GM12892 (cell line): ENCODE results near the gene ACTR6.
A peak's percentile ranks its signal among the peaks of the same experiment; 100 is the strongest.
"Not testable (repeated sequence)": the region's sequence is repeated elsewhere in the genome, so short reads cannot be mapped to it uniquely, and the experiment has no call there.

Source experiments
- DNase-seq: peaks from one replicate; pipeline ENCODE4 v3.0.0; 2011; ENCODE audit not compliant: insufficient read length
- FAIRE-seq: peaks from 2 replicates; lab custom pipeline; 2011; peaks lifted over from hg19 to GRCh38; lab: Jason Lieb, UNC
- POLR2A ChIP-seq: IDR thresholded peaks from 2 replicates; pipeline ENCODE4 v1.6.1; 2011; ENCODE audit warnings: low read depth, low read length, control low read depth
- POLR2AphosphoS5 ChIP-seq: IDR thresholded peaks from 2 replicates; pipeline ENCODE4 v1.6.1; 2011; ENCODE audit warnings: low read depth, low read length, control low read depth
- TAF1 ChIP-seq: IDR thresholded peaks from 2 replicates; pipeline ENCODE4 v1.6.1; 2011; ENCODE audit warnings: low read depth, mild to moderate bottlenecking, control low read depth, low read length, borderline replicate concordance

ACTR6 gene

DNA sequence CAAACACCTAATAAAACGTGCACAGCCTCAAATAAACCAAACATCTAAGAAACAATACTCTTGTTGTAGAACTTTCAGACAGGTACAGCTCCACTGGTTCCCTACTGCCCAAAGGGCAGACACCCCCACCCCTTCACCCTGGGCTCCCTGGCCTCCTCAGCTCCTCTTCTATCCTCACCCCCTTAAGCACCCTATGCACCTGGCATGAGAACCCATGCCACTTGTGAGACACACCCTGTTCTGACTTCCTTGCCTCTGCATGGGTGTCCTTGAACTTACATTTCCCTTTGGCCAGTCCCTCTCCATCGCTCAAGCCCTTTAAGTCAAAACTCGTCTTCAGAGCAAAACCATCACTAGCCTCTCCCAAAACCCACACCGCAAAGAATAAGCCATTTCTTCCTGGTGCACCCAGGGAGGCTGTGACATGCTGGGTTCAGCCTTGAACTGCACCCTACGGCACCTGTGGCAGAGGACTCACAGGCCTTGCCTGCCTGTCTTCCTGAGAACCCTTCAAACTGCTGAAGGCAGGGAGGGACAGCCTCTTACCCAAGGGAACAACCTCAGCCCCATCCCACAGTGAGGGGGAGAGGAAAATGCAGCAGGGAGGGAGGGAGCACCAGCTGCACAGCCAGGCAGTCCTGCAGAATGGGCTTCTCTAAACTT lies 12.6 kb upstream of the ACTR6 start:
- TF ChIP-seq TAF1 (no peak), POLR2A (no peak), POLR2AphosphoS5 (no peak)
- DNase-seq (no peak), FAIRE-seq (no peak)

DNA sequence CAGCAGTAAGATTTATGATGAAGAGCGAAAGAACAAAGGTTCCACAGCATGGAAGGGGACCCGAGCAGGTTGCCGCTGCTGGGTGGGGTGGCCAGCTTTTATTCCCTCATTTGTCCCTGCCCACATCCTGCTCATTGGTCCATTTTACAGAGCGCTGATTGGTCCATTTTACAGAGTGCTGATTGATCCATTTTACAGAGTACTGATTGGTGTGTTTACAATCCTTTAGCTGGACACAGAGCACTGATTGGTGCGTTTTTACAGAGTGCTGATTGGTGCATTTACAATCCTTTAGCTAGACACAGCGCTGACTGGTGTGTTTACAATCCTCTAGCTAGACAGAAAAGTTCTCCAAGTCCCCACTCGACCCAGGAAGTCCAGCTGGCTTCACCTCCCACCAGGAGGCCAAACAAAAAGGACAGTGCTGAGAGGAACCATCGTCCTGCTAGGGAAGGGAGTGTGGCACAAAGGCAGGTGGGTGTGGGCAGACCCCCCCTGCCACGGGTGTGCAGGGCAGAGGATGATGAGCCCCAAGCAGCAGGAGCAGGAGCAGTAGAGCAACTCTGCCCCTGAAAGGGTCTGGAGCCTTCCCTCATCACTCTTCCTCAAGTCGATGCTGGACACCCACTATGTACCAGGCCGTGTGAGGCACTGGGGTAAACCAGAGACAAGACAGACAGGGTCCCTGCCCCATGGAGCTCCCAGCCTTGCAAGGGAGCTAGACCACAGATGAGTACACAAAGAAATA lies 11.6 kb upstream of the ACTR6 start:
- FAIRE-seq, DNase-seq: not testable (repeated sequence)

DNA sequence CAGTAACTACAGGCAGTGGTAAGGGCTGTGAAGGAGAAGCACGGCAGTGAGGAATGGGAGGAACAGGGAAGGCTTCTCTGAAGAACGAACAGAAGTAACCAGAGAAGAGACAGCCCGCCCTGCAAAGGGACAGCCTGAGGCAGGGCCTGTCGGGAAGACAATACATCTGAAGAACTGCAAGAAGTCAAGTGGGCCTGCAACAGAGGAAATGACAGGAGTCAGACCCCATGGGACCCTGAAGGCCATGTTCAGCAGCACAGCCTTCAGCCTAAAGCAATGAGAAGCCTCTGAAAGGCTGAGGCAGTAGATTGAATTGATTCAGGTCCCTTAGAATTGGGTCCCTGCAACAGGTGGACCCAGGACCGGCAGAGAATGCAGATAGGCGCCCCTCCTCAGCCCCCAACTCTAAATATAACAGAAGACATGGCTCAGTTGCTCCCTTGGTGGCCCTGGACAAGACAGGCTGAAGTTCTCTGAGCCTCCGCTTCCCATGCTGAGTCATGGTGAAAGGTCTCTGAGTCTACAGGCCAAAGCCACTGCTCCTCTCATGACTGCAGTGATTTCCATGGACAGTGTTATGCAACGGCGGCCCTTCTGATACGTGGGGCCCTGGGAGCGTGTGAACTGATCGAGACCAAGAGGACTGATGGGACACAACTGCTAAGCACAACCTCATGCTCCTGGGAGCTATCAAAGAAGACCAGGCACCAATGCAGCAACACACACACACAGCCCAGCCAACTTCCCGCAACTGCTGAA lies 10.8 kb upstream of the ACTR6 start:
- TF ChIP-seq TAF1 (no peak), POLR2A (no peak), POLR2AphosphoS5 (no peak)
- DNase-seq (no peak), FAIRE-seq (no peak)

DNA sequence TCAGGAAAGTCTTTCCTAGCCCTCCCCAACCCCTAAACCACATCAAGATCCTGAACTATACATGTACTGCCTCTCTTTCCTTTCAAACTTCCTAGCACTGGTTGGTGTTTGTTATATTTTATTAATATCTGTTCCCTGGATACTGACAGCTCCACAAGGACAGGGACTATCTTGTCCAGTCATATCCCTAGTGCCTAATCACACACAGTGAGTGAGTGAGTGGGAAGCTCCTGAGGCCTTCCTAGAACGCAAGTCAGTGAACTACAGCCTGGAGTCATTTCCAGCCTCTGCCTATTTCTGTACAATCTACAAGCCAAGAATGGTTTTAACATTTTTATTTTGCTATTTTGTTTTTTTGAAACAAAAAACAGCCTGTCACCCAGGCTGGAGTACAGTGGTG lies 7.5 kb upstream of the ACTR6 start:
- DNase-seq (no peak), FAIRE-seq (no peak)
- no peak for TF ChIP-seq POLR2AphosphoS5

DNA sequence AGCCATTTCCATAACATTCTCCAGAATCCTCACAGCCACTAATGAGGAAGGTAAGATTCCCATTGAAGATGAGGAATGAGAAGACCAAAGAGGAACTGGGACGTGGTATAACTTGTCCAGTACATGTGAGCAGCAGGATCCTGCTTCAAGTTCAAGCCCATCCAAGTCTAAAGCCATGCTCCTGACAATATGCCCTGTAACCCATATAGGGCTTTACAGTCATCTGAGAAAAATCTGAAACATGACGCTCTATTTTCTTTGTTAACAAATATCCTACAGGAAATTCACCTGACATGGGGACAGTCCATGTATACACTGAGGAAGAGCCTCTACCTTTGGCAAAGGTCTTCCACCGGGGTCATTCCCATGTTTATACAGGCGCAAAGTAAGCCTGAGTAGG lies 3.1 kb upstream of the ACTR6 start:
- no peak for FAIRE-seq
- no peak for DNase-seq
- TF ChIP-seq TAF1 (no peak), POLR2AphosphoS5 (no peak), POLR2A (no peak)

DNA sequence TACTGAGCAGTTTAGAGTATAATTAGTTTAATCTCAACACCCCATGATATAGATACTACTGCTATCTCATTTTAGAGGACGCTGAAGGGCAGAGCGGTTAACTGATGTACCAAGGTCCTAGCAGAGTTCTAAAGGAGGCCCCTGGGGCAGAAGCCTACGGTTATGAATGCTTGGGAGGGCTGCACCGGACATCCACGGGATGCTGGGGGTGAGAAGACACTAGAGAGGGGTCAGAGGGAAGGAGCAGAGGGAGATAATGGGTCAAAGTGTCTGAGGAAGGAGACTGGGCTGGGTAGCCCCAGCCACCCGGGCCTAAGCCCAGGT lies 1.6 kb upstream of the ACTR6 start:
- FAIRE-seq, result no peak
- no peak for TF ChIP-seq POLR2AphosphoS5
- no peak for TF ChIP-seq TAF1
- TF ChIP-seq POLR2A, result no peak
- peak; percentile 7 for DNase-seq

DNA sequence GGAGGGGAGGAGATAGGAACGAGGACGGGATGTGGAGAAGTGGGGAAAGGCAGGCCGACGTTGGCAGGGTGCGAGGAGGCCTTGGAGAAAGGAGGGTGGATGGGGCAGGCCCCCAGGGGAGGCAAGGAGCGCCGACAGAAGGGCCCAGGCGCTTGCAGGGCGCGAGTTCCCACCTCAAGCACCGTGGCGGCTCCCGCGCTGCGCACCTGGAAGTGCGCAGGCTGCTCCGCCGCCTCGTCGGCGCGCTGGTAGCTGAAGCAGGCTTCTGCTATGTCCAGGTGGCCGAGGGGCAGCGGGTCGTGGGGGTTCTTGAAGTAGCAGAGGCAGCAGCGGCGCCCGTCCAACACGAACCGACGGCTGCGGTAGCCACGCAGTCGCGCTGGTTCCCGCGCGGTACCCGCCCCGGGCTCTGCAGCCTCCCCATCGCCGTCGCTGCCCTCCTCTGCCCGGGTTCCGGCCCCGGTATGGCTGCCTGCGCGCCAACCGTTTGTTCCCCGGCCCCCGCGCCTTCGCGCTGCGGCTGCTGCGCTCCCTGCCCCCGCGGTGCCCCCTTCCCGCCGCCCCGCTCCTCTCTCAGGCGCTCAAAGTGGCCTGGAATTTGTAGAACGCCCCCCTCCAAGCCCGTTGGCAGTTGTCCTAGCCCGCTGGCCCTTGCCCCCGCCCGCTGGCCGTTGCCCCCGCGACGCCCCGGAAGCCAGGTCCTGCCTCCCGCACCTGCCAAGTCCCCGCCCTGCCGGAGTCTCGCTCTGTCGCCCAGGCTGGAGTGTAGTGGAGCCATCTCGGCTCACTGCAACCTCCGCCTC lies 1.1 kb upstream of the ACTR6 start:
- TF ChIP-seq TAF1 (no peak), POLR2A (no peak), POLR2AphosphoS5 (no peak)
- FAIRE-seq (peak; percentile 38), DNase-seq (peak; percentile 71)

DNA sequence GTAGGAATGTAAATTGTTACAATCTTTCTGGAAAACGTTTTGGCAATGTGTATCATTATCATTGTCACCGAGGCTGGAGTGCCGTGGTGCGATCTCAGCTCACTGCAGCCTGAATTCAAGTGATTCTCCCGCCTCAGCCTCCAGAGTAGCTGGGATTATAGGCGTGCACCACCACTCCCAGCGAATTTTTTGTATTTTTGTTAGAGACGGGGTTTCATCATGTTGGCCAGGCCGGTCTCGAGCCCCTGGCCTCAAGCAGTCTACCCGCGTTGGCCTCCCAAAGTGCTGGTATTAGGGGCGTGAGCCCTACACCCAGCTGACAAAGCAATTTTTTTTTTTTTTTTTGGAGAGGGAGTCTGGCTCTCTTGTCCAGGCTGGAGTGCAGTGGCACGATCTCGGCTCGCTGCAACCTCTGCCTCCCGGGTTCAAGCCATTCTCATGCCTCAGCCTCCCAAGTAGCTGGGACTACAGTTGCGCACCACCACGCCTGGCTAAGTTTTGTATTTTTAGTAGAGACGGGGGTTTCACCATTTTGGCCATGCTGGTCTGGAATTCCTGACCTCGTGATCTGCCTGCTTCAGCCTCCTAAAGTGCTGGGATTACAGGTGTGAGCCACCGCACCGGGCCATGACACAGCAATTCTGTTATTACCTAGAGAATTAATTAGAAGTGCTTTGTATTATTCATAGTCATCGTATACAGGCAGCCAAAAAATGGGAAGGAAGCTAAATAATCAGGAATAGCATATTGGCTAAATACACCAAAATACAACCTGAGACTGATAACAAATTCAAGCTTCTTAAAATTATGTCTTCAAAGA lies 1.2 kb downstream of the ACTR6 start:
- DNase-seq, result no peak
- FAIRE-seq, result no peak
- no peak for TF ChIP-seq POLR2AphosphoS5
- no peak for TF ChIP-seq TAF1
- no peak for TF ChIP-seq POLR2A

DNA sequence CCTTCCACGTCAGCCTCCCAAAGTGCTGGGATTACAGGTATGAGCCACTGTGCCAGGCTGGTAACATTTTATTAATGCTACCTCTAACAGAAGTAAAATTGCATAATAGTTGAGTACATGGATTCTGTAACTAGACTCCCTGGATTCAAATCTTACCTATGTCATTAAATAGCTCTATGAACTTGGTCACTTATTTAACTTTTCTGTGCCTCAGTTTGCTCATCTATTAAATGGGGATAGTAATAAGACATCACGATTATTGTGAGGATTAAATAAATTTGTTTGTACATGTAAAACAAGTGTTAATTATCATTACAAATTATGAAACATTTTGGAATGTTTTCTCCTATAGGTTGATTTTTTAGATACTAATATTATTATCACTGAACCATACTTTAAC lies 6.7 kb downstream of the ACTR6 start:
- FAIRE-seq (no peak), DNase-seq (no peak)
- TF ChIP-seq POLR2AphosphoS5, result no peak
- no peak for TF ChIP-seq TAF1
- no peak for TF ChIP-seq POLR2A

DNA sequence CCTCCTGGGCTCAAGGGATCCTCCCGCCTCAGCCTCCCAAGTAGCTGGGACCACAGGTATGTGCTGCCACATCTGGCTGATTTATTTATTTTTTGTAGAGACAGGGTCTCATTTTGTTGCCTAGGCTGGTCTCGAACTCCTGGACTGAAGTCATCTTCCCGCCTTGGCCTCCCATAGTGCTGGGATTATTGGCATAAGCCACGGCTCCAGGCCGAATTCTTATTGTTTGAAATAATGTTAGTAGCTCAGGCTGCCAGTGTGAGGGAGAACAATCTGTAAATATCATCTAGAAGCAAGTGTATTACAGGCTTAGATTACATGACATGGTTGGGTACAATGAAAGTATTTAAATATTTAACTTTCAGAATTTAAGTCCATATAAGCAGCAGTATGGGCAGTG lies 8.2 kb downstream of the ACTR6 start:
- FAIRE-seq (no peak), DNase-seq (no peak)
- TF ChIP-seq TAF1 (no peak), POLR2A (no peak), POLR2AphosphoS5 (no peak)

DNA sequence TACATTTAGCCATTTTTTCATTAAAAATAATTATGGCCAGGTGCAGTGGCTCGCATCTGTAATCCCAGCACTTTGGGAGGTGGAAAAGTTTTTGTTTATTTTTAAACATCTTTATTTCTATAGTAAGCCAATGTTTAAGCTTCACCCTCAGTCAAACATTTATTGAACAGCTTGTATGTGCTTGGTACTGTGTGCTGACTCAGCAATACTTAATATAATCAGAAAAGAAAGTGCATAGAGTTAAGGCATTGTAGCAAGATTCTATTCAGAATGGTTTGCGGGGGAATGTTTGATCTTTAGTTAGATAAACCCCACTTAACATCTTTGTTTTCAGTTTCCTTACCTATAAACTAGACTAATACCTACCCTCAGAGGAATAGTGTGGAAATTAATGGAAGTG lies 11.1 kb downstream of the ACTR6 start:
- FAIRE-seq, result no peak
- TF ChIP-seq POLR2A, result no peak
- no peak for TF ChIP-seq POLR2AphosphoS5
- TF ChIP-seq TAF1, result no peak
- DNase-seq, result no peak
